IMR-90 (cell line): Measurements from ENCODE around the gene SLC40A1.

Source experiments
- CEBPB ChIP-seq: IDR thresholded peaks from 2 replicates; pipeline ENCODE4 v1.6.1; 2012; ENCODE audit warnings: low read depth, low read length, improper control_type of control experiment
- MAFK ChIP-seq: IDR thresholded peaks from 2 replicates; pipeline ENCODE4 v1.6.1; 2012; ENCODE audit warnings: low read depth, low read length, improper control_type of control experiment
- MAZ ChIP-seq: IDR thresholded peaks from 2 replicates; pipeline ENCODE4 v1.6.1; 2012; ENCODE audit warnings: low read depth, mild to moderate bottlenecking, low read length, improper control_type of control experiment, moderate library complexity, borderline replicate concordance
- MXI1 ChIP-seq: IDR thresholded peaks from 2 replicates; pipeline ENCODE4 v1.6.1; 2012; ENCODE audit warnings: low read depth, mild to moderate bottlenecking, low read length, moderate library complexity, borderline replicate concordance
- POLR2A ChIP-seq: IDR thresholded peaks from 2 replicates; pipeline ENCODE4 v1.6.1; 2012; ENCODE audit warnings: mild to moderate bottlenecking, low read depth, low read length
- RAD21 ChIP-seq: IDR thresholded peaks from 2 replicates; pipeline ENCODE4 v1.6.1; 2012; ENCODE audit warnings: low read length, improper control_type of control experiment
- RCOR1 ChIP-seq: IDR thresholded peaks from 2 replicates; pipeline ENCODE4 v1.6.1; 2012; ENCODE audit warnings: mild to moderate bottlenecking, low read length, improper control_type of control experiment; ENCODE audit not compliant: insufficient replicate concordance
- RFX5 ChIP-seq: IDR thresholded peaks from 2 replicates; pipeline ENCODE4 v1.8.0; 2012; ENCODE audit warnings: low read depth, mild to moderate bottlenecking, low read length, moderate library complexity
- TF ChIP-seq, protein P1 (sequence below): conservative IDR thresholded peaks from 2 replicates; pipeline ENCODE4 v1.5.1; 2012; ENCODE audit warnings: mild to moderate bottlenecking, low read depth, low read length, improper control_type of control experiment
- TF ChIP-seq, protein P2 (sequence below): fragments of 150-350 bp; IDR thresholded peaks from 2 replicates; pipeline ENCODE4 v1.6.1; 2016; ENCODE audit warnings: low read depth, mild to moderate bottlenecking, low read length, moderate library complexity, borderline replicate concordance
- TF ChIP-seq, protein P3 (sequence below): fragments of 150-350 bp; IDR thresholded peaks from 2 replicates; pipeline ENCODE4 v1.6.1; 2017; ENCODE audit warnings: mild to moderate bottlenecking, antibody characterized with exemption, low read length, low read depth

DNA sequence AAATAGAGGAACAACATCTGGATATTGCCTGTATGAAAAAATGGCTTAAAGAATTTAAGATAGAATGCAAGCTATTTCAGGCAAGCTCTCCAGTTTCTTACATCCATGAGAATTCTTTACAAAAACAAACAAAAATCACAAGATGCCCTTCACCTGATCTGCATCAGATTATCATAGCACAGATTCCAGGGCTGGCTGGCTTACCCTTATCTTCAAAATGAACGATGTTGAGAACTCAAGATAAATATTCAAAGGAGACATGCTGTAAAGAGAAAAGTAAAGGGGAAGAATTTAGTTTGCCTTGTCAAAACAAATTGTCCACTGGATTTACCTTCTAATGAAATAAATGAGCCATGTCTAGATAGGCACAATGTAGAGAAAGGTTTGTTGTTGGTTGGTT is 18.7 kb upstream of the SLC40A1 start:
- TF ChIP-seq CEBPB (no peak), RAD21 (no peak), POLR2A (no peak), RCOR1 (no peak), RFX5 (no peak), MAFK (no peak), MAZ (no peak), MXI1 (no peak)
- TF ChIP-seq, protein P1, sequence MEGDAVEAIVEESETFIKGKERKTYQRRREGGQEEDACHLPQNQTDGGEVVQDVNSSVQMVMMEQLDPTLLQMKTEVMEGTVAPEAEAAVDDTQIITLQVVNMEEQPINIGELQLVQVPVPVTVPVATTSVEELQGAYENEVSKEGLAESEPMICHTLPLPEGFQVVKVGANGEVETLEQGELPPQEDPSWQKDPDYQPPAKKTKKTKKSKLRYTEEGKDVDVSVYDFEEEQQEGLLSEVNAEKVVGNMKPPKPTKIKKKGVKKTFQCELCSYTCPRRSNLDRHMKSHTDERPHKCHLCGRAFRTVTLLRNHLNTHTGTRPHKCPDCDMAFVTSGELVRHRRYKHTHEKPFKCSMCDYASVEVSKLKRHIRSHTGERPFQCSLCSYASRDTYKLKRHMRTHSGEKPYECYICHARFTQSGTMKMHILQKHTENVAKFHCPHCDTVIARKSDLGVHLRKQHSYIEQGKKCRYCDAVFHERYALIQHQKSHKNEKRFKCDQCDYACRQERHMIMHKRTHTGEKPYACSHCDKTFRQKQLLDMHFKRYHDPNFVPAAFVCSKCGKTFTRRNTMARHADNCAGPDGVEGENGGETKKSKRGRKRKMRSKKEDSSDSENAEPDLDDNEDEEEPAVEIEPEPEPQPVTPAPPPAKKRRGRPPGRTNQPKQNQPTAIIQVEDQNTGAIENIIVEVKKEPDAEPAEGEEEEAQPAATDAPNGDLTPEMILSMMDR = no peak
- TF ChIP-seq, protein P2, sequence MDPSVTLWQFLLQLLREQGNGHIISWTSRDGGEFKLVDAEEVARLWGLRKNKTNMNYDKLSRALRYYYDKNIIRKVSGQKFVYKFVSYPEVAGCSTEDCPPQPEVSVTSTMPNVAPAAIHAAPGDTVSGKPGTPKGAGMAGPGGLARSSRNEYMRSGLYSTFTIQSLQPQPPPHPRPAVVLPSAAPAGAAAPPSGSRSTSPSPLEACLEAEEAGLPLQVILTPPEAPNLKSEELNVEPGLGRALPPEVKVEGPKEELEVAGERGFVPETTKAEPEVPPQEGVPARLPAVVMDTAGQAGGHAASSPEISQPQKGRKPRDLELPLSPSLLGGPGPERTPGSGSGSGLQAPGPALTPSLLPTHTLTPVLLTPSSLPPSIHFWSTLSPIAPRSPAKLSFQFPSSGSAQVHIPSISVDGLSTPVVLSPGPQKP = no peak
- TF ChIP-seq, protein P3, sequence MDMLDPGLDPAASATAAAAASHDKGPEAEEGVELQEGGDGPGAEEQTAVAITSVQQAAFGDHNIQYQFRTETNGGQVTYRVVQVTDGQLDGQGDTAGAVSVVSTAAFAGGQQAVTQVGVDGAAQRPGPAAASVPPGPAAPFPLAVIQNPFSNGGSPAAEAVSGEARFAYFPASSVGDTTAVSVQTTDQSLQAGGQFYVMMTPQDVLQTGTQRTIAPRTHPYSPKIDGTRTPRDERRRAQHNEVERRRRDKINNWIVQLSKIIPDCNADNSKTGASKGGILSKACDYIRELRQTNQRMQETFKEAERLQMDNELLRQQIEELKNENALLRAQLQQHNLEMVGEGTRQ = no peak
